Parietal lobe (tissue), 1 donor: Measurements from ENCODE around the gene C9orf43. TPM values are rescaled to one million over a fixed set of nuclear protein-coding genes. Genes with fewer than 3 reads are reported as not detected.

Source experiments
- total RNA-seq: library from RNA; depleted of rRNA; stranded (reverse); fragments of >200 nt; gene quantifications from one replicate; pipeline ENCODE4 v1.2.3, GENCODE V29; 2014

Gene C9orf43
- total RNA-seq = 0.94 TPM

GRCh38 chr9:113410207-113410864 lies at the start of gene C9orf43, which contains the start of gene POLE3:
C9orf43 (plus strand) TSS chr9:113410747; CDS start chr9:113413494, 2,747 bp downstream.
POLE3 (minus strand) TSS chr9:113410675; CDS start chr9:113410293, 382 bp downstream.

GRCh38 chr9:113376634-113377567 lies 33.6 kb upstream of the C9orf43 start, which contains the start of gene HDHD3:
HDHD3 (minus strand) TSS chr9:113376986; CDS start chr9:113374354, 2,632 bp downstream.

GRCh38 chr9:113401027-113401792 lies 9.3 kb upstream of the C9orf43 start, which contains the start of gene ALAD:
ALAD (minus strand) TSS chr9:113401284; CDS start chr9:113393559, 7,725 bp downstream.

GRCh38 chr9:113463418-113464285 lies 53.1 kb downstream of the C9orf43 start, which contains the start of gene RGS3:
RGS3 (plus strand) TSS chr9:113463727; CDS start chr9:113463803, 76 bp downstream.

Other genes with a start within 250 kb of the C9orf43 start
- gene FKBP15, start 189.5 kb upstream of the C9orf43 start, total RNA-seq = 31.9 TPM
- gene SLC31A1, start 189.2 kb upstream of the C9orf43 start, total RNA-seq = 10.6 TPM
- 11.3 TPM for gene CDC26, start 135.2 kb upstream of the C9orf43 start, total RNA-seq
- 26.0 TPM for gene PRPF4, start 135.1 kb upstream of the C9orf43 start, total RNA-seq
- gene RNF183, start 107.4 kb upstream of the C9orf43 start, total RNA-seq = not detected
- 2.8 TPM for gene WDR31, start 70.5 kb upstream of the C9orf43 start, total RNA-seq
- not detected for gene BSPRY, start 61.2 kb upstream of the C9orf43 start, total RNA-seq
- 10.0 TPM for gene HDHD3, start 33.8 kb upstream of the C9orf43 start, total RNA-seq
- 23.8 TPM for gene ALAD, start 9.5 kb upstream of the C9orf43 start, total RNA-seq
- gene POLE3, start 72 bp upstream of the C9orf43 start, total RNA-seq = 31.3 TPM
- gene RGS3, start 53.0 kb downstream of the C9orf43 start, total RNA-seq = 15.3 TPM